AG20443 (cell line): ENCODE results near the gene TOP1.
A peak's percentile ranks its signal among the peaks of the same experiment; 100 is the strongest.
"Not testable (repeated sequence)": the region's sequence is repeated elsewhere in the genome, so short reads cannot be mapped to it uniquely, and the experiment has no call there.

Experiments
- DNase-seq: peaks from one replicate; pipeline ENCODE4 v3.0.0; 2012; ENCODE audit warnings: low spot score, mixed read lengths

TOP1 gene

GRCh38 chr20:41028359-41029149 lies at the start of gene TOP1:
Gene TOP1, plus strand, starts transcription at chr20:41028822. Its CDS starts 246 bp downstream, at chr20:41029068.
- DNase-seq = peak; percentile 100

DNA sequence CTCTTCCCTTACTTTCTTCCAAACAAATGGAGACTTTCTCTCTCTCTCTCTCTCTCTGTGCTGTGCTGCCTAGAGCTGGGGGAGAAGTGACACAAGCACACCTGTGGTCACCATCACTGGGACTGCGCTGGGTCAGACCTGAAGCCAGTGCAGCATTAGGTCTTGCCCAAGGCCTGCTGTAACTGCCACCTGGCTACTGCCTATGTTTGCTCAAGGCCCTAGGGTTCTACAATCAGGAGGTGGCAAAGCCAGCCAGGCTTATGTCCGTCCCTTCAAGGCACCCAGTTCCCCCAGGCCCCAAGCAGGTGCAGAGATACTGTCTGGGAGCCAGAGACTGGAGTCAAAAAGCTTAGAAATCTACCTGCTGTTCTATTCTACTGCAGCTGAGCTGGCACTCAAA lies 49.4 kb upstream of the TOP1 start:
- no peak for DNase-seq

DNA sequence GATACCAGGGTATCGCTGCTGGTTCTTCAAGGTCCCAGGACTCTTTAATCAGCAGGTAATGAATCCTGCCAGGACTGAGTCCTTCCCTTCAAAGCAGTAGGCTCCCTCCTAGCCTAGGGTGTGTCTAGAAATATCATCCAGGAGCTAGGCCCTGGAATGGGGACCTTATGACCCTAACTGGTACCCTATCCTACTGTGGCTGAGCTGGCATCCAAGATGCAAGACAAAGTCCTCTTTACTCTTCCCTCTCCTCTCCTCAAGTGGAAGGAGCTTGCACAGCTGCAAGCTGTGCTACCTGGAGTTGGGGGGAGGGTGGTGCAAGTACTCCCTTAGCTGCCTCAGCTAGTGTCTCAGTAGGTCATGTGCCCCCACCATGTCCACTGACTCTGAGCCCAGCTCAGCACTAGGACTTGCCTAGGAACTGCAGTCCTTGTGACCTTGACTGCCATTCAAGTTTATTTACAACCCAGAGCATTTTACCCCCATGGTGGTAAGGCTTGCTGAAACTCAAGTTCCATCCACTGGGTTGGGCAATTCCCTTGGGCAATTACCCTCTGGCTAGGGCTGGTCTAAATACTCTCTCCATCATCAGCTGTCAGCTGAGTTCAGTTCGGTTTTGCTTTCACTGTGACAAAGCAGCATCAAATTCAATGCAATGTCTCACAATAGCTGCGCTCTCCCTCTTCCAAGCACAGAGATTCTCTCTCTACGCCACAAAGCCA lies 48.4 kb upstream of the TOP1 start:
- no peak for DNase-seq

- no peak for DNase-seq
Measured at GRCh38 chr20:40980828-40981310, 47.8 kb upstream of the TOP1 start.

DNA sequence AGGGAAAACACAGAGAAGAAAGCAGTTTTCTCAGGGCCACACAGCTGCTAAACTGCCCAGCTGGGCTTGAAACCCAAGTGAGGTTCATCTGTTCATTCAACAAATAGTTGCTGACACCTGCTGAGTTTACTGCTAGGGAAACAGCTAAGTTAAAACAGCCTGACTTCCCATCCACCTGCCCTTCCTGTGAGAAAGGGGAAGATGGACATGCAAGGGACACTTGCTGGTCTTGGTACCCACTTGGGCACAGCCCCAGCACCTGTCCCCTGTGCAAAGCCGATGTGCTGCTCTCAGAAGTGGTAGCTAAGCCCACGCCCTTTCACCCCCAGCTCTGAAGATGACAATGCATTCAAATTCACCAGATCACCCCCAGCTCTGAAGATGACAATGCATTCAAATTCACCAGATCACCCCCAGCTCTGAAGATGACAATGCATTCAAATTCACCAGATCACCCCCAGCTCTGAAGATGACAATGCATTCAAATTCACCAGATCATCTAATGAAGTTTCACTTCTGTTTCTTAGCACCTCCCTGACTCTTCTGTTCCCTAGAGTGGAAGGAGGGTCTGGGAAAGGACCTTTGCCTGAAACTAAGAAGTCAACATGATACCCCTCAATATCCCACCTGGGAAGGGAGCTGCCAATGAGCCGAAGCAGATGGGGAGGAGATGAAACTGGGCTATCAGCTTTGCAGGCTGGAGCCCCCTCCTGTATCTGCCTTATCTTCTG lies 46.0 kb upstream of the TOP1 start:
- no peak for DNase-seq

GRCh38 chr20:40983898-40984297 lies 44.7 kb upstream of the TOP1 start:
- DNase-seq = no peak

DNA sequence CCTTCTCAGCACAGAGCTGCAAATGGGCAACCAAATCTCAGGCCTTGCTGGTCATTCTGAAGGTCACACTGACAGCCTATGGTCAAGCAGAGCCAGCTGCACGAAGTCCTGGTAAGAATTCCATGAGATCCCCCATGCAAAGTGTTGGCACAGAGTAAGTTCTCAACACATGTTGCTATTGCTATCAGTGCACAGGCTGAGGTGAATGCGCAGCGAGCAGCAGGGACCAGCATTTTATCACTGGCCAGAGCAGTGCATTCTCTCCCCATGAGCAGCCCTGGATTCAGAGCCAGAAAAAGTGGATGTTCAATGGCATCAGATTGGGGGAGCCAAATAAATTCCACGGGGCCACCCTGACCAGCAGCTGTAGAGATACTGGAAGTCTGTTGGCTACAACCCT lies 44.1 kb upstream of the TOP1 start:
- no peak for DNase-seq

GRCh38 chr20:40986774-40987173 lies 41.8 kb upstream of the TOP1 start:
- no peak for DNase-seq

DNA sequence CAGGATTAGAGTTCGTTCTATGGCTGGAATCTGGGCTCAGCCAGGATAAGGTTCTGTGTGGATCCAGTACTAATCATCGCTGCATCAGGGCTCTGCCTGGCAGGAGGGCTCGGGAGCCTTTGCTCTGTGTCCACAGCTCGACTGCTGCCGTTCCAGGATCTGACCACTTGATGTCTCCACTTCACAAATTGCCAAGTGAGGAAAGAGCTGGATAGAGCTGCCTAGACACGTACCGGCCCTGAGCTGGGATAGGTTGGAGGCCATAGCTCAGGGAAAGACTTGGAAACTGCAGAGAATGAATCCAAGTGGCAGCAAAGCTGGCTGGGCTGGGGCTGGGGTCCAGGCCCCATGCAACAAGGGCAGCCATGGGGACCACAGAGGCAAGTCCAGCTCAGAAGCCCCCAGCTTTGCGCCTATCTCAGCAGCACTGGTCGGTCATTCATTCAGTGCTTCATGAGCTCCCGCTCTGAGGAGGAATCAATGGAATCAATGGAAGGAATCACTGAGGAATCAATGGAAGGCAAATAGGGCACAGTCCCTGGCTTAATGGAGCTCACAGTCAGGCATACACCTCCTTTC lies 38.0 kb upstream of the TOP1 start:
- peak; percentile 95 for DNase-seq

DNA sequence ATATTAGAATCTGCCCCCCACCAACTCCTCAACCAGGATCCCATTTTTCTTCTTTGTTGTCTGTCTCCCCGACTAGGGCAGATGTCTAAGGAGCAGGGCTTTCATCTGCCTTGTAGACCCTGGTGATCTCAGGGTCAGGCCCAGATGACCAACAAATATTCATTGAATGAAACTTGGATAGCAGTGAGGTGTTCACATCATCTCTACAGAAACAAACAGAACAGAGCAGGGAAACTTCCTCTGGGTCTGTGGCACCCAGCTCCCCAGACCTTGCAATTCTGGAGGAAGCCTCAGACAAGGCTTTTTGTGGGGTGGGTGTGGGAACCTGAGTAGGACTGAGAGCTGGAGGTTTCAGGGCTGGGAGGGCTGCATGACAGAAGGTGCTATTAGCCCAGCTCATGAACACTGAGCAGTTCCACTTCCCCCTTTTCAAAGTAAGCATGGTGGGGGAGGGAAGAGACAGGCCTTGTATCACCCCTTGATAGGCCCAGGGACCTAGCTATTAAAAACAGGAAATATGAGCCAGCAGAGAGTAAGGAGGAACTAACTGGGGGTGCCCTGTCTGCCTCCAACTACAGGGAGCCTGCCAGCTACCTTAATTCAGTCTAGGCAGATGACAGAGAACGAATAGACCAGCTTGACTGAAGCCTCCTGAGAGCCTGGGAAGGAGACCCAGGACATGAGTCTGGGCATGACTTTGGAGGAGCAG lies 37.3 kb upstream of the TOP1 start:
- no peak for DNase-seq

- DNase-seq = no peak
Measured at GRCh38 chr20:40992349-40993113, 36.1 kb upstream of the TOP1 start.

GRCh38 chr20:40993794-40994540 lies 34.7 kb upstream of the TOP1 start:
- DNase-seq = no peak

DNA sequence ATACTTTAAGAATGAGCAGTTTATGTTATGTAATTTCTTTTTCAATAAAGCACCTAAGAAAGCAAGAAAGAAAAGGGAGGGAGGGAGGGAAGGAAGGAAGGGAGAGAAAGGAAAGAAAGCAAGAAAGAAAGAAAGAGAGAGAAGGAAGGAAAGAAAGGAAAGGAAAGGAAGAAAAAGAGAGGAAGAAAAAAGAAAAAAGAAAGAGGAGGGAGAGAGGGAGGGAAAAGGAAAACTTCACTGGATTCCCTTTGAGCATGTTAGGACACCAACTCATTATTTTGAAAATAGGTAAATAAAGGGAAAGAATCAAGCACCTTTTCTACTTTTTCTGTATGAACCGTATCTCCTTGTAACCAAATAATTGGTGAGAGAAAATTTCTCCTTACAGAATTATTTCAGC lies 32.3 kb upstream of the TOP1 start:
- DNase-seq = no peak

DNA sequence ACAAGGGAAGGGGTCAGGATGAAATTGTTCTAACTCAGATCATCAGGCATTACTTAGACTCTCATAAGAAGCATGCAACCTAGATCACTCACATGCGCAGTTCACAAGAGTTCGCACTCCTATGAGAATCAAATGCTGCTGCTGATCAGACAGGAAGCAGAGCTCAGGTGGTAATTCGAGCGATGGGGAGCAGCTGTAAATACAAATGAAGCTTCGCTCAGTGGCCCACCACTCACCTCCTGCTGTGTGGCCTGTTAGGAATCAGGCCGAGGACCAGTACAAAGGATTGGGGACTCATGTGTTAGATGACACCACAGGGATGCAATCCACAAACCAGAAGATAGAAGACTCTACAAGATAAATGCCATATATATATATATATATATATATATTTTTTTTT lies 31.5 kb upstream of the TOP1 start:
- no peak for DNase-seq

GRCh38 chr20:40999841-41000240 lies 28.8 kb upstream of the TOP1 start:
- DNase-seq = no peak

DNA sequence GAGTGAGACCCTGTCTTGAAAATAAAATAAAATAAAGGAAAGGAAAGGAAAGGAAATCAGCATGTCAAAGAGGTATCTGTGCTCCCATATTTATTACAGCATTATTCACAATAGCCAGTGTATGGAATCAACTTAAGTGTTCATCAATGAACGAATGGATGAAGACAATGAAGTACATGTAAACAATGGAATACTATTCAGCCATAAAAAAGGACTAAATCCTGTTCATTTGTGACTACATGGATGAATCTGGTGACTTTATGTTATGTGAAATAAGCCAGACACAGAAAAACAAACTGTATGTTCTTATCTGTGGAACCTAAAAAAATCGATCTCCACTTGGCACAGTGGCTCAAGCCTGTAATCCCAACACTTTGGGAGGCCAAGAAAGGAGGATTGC lies 28.0 kb upstream of the TOP1 start:
- no peak for DNase-seq

DNA sequence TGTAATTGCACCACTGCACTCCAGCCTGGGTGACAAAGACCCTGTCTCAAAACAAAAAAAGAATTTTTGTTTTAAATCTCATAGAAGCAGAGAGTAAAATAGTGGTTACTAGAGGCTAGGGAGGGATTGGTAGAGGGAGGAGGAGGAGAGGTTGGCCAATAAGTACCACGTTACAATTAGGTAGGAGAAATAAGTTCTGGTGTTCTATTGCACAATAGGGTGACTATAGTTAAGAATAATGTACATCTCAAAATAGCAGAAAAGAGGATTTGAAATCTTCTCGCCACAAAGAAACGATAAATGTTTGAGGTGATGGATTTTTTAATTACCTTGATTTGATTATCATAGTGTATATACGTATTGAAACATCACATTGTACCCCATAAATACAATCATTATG lies 27.1 kb upstream of the TOP1 start:
- DNase-seq = no peak

GRCh38 chr20:41002842-41003142 lies 25.8 kb upstream of the TOP1 start:
- no peak for DNase-seq

DNA sequence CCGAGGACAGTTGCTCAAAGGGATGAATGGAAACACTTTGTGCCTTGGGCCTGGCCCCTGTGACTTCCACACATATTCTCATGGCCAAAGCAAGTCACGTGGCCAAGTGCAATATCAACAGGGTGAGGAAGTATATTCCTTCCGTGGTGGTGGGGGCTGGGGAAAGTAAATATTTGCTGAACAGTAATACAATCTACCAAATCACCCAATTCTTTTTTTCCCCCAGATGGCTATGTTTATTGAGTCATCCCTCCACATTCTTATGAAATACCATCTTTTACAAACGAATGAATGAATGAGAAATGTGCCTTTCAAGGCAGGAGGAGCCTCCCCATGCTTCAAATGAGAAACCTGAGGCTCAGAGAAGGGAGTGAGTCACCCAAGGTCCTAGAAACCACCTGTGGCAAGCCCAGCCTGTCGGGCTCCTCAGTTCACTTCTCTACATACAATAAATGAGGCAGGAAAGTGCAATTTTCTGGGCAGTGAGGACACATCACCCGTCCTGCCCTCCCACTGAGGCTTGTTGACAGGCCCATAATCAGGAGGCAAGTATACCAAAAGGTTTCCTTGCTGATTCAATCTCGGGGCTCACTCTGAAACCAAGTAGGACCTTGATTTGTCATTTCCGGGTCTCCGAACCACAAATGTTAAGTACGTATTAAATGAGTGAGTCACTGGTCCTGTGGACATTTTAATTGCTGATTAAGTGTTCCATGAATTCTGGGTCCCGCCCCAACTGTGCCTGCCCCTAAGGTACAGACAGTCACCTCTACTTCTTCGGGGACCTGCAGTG lies 25.3 kb upstream of the TOP1 start:
- peak; percentile 80 for DNase-seq

DNA sequence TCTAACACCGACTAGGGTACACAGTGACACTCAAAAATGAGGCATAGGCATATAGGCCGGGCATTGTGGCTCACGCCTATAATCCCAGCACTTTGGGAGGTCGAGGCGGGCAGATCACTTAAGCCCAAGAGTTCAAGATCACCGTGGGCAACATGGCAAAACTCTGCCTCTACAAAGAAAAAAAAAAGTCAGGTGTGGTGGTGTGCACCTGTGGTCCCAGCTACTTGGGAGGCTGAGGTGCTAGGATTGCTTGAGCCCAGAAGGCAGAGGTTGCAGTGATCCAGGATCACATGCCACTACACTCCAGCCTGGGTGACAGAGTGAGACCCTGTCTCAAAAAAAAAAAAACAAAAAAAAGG lies 24.7 kb upstream of the TOP1 start:
- not testable (repeated sequence) for DNase-seq
